Prostate gland (tissue), 2 donors: ENCODE measurements around the gene LRP4.

ENCODE experiments used
- POLR2A ChIP-seq: fragments of 450-650 bp; IDR thresholded peaks from one replicate; pipeline ENCODE4 v1.6.1; 2016; ENCODE audit warnings: antibody characterized with exemption, mild to moderate bottlenecking
- POLR2AphosphoS5 ChIP-seq: sonication (generic); formaldehyde crosslinking; IDR thresholded peaks from one replicate; pipeline ENCODE4 v1.6.1; 2017; ENCODE audit warnings: antibody characterized with exemption
- TF ChIP-seq, protein P1 (sequence below), 4 experiments: fragments of 200-600 bp in 2 of 4; fragments of 450-650 bp in 2 of 4; sonication (generic) in 2 of 4; IDR thresholded peaks; 1 replicate in 3 of 4; 2 replicates in 1 of 4; pipeline ENCODE4 v1.5.1; 2016 to 2019; ENCODE audit warnings: antibody characterized with exemption in 4 of 4, mild to moderate bottlenecking in 2 of 4, moderate library complexity in 2 of 4

DNA sequence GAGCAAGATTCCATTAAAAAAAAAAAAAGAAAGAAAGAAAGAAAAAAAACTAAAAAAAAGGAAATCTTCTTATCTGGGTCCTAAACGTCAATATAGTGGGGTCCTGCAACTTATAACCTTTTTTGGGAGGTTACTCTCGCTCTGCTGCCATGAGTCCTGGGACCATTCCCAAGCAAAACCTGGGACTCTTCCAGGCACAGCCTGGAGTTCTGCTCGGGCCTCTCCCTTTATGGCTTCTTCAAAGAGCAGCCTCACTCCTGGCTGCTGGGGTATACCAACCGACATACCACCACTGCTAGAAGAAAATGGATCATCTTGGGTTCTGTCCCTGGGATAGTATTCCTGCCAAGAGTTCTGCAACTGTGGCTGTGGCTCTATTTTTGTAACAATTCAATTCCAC, 58.1 kb downstream of the LRP4 start:
- TF ChIP-seq, protein P1, sequence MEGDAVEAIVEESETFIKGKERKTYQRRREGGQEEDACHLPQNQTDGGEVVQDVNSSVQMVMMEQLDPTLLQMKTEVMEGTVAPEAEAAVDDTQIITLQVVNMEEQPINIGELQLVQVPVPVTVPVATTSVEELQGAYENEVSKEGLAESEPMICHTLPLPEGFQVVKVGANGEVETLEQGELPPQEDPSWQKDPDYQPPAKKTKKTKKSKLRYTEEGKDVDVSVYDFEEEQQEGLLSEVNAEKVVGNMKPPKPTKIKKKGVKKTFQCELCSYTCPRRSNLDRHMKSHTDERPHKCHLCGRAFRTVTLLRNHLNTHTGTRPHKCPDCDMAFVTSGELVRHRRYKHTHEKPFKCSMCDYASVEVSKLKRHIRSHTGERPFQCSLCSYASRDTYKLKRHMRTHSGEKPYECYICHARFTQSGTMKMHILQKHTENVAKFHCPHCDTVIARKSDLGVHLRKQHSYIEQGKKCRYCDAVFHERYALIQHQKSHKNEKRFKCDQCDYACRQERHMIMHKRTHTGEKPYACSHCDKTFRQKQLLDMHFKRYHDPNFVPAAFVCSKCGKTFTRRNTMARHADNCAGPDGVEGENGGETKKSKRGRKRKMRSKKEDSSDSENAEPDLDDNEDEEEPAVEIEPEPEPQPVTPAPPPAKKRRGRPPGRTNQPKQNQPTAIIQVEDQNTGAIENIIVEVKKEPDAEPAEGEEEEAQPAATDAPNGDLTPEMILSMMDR (IDR thresholded peaks at IDR 0.05), result no peak
- no peak for TF ChIP-seq POLR2A
- no peak for TF ChIP-seq POLR2AphosphoS5
